ENCODE data around the gene SETBP1.

DNA sequence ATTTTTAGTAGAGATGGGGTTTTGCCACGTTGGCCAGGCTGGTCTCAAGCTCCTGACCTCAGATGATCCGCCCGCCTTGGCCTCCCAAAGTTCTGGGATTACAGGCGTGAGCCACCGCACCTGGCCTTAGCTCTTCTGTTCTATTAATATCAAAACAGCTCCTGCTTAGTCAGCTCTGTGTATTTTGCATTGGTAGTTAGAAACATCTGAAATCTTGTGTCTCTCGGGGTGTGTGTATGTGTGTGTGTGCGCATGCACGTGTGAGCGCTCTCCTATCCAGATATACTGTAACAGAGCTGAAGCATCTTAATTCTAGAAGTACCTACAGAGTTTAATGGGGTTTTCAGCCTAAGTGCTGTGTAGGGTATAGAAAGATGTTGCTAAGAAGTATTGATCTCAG lies 33.7 kb downstream of the SETBP1 start:
- TF ChIP-seq EZH2 (IDR thresholded peaks at IDR 0.05; ENCODE audit: insufficient read depth, low read length): no peak
- TF ChIP-seq, protein P1, sequence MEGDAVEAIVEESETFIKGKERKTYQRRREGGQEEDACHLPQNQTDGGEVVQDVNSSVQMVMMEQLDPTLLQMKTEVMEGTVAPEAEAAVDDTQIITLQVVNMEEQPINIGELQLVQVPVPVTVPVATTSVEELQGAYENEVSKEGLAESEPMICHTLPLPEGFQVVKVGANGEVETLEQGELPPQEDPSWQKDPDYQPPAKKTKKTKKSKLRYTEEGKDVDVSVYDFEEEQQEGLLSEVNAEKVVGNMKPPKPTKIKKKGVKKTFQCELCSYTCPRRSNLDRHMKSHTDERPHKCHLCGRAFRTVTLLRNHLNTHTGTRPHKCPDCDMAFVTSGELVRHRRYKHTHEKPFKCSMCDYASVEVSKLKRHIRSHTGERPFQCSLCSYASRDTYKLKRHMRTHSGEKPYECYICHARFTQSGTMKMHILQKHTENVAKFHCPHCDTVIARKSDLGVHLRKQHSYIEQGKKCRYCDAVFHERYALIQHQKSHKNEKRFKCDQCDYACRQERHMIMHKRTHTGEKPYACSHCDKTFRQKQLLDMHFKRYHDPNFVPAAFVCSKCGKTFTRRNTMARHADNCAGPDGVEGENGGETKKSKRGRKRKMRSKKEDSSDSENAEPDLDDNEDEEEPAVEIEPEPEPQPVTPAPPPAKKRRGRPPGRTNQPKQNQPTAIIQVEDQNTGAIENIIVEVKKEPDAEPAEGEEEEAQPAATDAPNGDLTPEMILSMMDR (IDR thresholded peaks at IDR 0.05; ENCODE audit: insufficient read depth, low read depth, low read length): no peak

All from astrocyte (in vitro differentiated cells and primary cell).